ENCODE results near the gene CDH13.

DNA sequence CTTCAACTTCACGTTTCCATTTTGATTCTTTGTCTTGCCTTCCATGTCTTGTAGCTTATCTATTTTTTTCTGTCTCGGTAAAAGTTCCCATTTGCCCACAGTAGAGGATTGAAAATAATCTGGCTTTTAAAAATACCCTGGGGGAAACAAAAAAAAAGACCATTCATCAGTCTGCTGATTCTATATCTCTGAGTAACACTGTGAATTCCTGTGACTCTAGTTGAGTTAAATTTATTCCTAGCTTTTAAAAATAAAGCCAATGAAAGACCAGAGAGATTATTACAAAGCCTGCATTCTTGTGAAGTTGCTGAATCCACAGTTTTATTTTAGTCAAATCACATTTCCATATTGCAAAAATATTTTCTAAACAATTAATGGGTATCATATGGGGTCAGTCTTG lies 532.3 kb downstream of the CDH13 start:
- TF ChIP-seq CTCF (IDR thresholded peaks at IDR 0.05), result no peak
- no peak for TF ChIP-seq POLR2A (IDR thresholded peaks at IDR 0.05)

Data from adrenal gland (tissue), 5 donors.